Activated T-cell treated with anti-CD3 and anti-CD28 coated beads, Interleukin-2, amount 50 U/mL, for 1 hour (primary cell): Measurements from ENCODE around the gene RFX7.
"Not testable (repeated sequence)": the region's sequence is repeated elsewhere in the genome, so short reads cannot be mapped to it uniquely, and the experiment has no call there.

ENCODE experiments used
- DNase-seq: peaks from one replicate; pipeline ENCODE4 v3.0.0-alpha.2; 2020

The RFX7 gene

GRCh38 chr15:56205061-56205876 lies 38.4 kb downstream of the RFX7 start:
- DNase-seq, result no peak

DNA sequence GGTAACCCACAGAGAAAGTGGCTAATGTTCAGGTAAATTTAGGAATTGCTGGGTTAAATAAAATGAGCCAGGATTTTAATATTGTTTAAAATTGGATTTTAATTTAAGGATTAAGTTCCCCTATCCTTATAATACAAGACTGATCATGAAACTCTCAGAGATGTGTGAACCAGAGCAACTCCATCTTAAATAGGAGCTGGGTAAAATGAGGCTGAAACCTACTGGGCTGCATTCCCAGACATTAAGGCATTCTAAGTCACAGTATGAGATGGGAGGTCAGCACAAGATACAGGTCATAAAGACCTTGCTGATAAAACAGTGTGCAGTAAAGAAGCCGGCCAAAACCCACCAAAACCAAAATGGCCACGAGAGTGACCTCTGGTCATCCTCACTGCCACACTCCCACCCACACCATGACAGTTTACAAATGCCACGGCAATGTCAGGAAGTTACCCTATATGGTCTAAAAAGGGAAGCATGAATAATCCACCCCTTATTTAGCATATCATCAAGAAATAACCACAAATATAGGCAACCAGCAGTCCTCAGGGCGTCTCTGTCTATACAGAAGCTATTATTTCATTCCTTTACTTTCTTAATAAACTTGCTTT lies 40.3 kb downstream of the RFX7 start:
- DNase-seq, result not testable (repeated sequence)

DNA sequence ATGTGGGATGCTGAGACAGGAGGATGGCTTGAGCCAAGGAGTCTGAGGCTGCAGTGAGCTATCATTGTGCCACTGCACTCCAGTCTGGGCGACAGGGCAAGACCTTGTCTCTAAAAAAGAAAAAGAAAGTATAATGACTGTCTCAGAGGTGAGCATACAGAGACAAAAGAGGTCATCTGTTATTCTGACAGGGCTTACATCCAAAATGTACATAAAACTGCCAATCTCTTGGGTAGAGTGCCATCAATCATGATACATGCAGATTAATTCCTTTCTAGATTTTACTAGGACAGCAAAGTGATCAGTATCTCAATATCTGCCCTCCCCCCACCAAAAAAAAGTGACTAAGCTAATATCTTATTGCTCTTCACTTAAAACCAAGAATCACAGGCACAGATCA lies 41.0 kb downstream of the RFX7 start:
- no peak for DNase-seq

GRCh38 chr15:56199038-56199437 lies 44.6 kb downstream of the RFX7 start:
- DNase-seq, result no peak

DNA sequence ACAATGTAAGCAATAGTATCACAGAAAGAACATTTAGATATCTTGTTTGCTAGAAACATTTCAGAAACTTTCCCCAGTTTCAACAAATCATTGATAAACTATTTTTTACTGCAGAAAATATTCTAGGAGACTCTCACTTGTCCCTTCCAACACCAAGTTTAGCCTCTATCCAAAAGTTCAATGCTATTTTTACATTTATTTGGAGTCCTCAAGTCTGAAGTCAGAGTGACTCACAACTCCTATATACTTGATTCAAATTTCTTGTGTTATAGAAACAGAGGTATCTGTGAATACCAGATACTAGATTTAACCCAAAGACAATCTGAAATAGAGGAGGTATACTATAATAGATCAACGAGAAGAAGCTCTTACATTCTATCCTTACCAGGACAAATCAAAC lies 49.6 kb downstream of the RFX7 start:
- no peak for DNase-seq

GRCh38 chr15:56192659-56193442 lies 50.8 kb downstream of the RFX7 start:
- DNase-seq, result no peak

DNA sequence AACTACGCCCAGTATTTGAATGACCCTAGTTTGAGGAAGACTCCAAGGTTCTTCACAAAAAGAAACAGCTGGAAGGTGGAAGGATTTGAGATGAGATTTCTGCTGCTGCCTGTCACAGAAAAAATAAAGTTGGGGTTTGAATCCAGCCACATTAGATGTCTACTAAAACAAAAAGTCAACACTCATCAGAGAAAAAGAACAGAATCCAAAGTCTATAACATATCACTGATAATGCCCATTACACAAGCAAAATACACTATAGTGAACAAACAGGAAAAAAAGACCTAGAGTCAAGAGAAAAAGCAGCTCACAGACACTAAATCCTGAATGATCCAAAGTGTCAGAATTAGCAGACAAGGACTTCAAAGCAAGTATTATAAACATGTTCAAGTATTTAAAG lies 56.0 kb downstream of the RFX7 start:
- DNase-seq, result no peak

GRCh38 chr15:56185980-56186379 lies 57.7 kb downstream of the RFX7 start:
- DNase-seq, result no peak

GRCh38 chr15:56184516-56184915 lies 59.2 kb downstream of the RFX7 start:
- no peak for DNase-seq

DNA sequence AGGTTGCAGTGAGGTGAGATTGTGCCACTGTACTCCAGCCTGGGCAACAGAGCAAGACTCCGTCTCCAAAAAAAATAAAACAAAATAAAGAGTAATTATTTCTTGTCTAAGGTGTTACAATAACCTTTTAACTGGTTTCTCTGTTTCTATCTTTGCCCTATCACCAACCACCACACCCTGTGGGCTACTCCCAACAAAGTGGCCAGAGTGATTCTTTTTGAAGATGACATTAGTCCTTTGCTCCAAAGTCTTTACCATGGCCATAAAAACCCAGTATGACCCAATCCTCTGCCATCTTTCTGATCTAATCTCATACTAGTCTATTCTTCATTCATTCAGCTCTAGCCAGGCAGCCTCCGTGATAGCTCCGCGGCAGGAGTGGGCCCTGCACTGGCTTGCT lies 62.8 kb downstream of the RFX7 start:
- no peak for DNase-seq

DNA sequence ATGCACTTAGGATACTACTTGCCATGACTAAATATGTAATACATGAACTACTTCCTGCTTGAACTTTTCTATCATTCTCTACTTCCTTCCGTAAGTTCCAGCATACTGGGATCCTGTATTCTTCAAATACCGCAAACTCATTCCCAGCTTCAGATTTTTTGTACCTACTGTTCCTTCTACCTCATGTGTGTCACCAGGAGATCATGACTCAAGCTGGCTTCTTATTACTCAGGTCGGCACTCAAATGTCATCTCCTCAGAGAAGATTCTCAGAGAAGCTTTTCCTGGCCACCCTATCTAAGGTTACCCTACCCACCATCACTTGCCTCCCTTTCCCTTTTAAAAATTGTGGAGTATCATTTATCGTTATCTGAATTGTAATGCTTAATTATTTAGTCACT lies 66.7 kb downstream of the RFX7 start:
- no peak for DNase-seq

DNA sequence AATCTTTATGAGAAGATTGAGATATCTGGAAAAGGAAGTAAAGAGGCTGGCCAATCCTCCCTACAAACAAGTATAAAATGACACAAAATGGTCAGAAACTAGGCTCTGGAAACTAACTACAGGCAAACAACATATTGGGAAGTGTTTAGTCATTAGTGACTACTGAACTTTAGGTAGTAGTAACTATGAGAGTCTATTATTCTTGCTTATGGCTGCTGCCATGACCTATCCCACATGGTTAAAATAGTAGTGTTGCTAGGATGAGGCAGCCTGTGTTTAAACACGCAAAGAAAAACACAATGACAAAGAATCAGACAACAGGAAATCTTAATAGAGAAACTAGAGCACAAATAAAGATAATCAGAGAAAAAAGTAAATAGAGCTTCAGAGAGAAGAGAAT lies 67.9 kb downstream of the RFX7 start:
- no peak for DNase-seq

GRCh38 chr15:56174649-56175048 lies 69.0 kb downstream of the RFX7 start:
- DNase-seq, result no peak

GRCh38 chr15:56168394-56168793 lies 75.3 kb downstream of the RFX7 start:
- no peak for DNase-seq

DNA sequence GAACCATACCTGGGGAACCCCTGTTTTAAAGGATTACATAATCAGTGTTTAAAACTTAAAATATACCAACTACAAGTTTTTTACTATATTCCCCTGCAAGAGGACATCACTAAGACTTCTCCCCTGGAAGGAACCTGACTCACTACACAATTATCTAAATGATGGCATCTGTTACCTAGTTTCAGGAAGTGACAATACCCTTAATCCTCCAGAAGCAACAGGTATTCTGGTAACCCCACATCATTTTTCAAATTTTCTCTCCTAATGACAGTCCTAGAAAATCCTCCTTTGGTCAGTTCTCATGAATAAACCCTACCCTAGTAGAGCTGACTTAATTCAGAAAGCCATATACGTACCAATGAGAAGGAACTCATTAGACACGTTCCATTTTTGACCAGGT lies 78.4 kb downstream of the RFX7 start:
- DNase-seq, result no peak

DNA sequence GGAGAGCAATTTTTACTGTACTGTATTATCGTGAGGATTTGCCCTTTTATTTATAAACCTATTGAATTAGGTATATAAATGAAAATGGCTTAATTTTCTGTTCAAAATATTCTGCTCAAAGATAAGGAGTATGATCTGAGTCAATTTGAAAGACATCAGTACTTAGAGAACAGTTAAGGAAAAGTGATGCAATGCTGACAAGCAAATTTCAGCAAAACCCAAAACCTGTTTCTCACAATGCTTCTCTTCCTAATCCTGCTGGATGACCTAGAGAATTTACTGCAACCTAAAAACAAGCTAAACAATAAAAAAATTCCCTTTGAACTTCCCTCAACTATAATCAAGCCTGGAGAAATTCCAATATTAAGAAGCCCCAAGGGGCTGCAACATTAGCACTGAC lies 82.7 kb downstream of the RFX7 start:
- no peak for DNase-seq

DNA sequence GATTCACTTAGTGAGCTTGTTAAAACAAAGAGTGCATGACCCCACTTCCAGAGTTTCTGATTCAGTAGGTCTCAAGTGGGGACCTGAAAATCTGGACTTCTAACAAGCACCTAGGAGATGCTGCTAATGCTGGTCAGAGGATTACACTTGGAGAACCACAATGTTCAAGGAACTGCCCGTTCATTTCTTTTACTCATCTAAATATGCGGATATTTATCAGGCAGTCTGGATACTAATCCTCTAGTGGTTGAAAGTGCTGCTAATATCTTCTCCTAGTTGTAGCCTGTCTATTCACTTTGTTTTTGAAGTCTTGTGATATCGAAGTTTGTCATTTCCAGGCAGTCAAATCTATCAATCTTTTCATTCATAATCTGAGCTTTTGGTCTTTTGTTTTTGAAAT lies 86.8 kb downstream of the RFX7 start:
- DNase-seq, result no peak

GRCh38 chr15:56155278-56155677 lies 88.4 kb downstream of the RFX7 start:
- not testable (repeated sequence) for DNase-seq

- not testable (repeated sequence) for DNase-seq
Observed at GRCh38 chr15:56154768-56155167, 88.9 kb downstream of the RFX7 start.

DNA sequence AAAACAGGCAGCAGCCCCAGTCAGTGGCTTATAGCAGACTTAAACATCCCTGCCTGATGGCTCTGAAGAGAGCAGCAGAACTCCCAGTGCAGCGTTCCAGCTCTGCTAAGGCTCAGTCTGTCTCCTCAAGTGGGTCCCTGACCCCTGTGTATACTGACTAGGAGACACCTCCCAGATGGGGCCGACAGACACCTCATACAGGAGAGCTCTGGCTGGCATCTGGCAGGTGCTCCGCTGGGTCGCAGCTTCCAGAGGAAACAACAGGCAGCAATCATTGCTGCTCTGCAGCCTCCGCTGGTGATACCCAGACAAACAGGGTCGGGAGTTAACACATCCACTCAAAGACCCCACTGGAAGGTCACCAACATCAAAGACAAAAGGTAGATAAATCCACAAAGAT lies 93.5 kb downstream of the RFX7 start:
- no peak for DNase-seq

DNA sequence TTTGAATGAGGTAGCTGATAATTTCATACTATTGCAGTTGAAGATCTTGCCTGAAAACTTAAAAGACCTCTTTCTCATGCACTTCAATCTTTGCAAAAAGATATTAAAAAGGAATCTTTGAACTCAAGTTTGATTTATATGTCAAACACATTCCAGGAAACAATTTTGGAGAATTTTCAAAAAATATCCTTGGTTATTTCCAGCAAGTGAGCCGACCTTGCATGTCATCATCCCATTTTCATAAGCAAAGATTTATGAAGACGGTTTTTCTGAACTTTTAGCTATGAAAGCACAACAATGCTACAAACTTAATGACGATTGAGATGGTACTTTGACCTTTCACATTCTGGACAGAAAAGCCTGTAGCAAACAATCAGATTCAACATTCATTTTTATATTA lies 95.6 kb downstream of the RFX7 start:
- DNase-seq, result no peak

DNA sequence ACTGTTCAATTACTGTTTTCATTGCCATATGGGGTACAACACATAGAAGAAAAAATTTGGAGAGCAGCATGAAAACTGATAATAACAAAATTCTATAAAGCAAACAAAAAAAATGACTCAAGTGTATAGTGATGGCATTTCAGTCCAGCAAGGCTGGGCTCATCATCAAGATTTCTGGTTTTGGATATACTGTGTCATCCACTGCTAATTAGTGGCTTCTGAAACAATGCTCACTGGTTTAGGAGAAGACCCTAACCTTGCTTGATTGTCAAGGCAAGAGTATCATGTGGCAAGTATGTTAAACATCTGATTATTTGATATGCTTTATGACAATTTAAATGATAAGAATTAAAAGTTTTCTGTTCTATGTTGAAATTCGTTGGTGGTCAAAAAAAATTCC lies 96.9 kb downstream of the RFX7 start:
- no peak for DNase-seq

GRCh38 chr15:56128081-56128480 lies 115.6 kb downstream of the RFX7 start:
- DNase-seq, result no peak

GRCh38 chr15:56126409-56126808 lies 117.3 kb downstream of the RFX7 start:
- no peak for DNase-seq
